Epithelial cell of esophagus (primary cell): ENCODE results near the gene GDF2.
A peak's percentile ranks its signal among the peaks of the same experiment; 100 is the strongest.

ENCODE experiments used
- DNase-seq: peaks from one replicate; pipeline ENCODE4 v3.0.0; 2010; ENCODE audit warnings: low read depth
- H3K4me3 ChIP-seq: 2 replicates; pipeline ENCODE4 v1.5.1; 2011; ENCODE audit warnings: mild to moderate bottlenecking, low read length, control low read depth
- CTCF ChIP-seq: IDR thresholded peaks from 2 replicates; pipeline ENCODE4 v1.5.1; 2011; ENCODE audit warnings: low read depth, mild to moderate bottlenecking, low read length, control low read depth, inconsistent platforms; ENCODE audit not compliant: insufficient read depth; ENCODE audit errors: missing control alignments

Gene GDF2

GRCh38 chr10:47340608-47341170, 18.4 kb downstream of the GDF2 start:
- no peak overlapping the region for H3K4me3 ChIP-seq
- peak; percentile 98 for TF ChIP-seq CTCF
- DNase-seq: peak; percentile 75

- TF ChIP-seq CTCF: no peak
- no peak overlapping the region for H3K4me3 ChIP-seq
- DNase-seq: no peak
Observed at GRCh38 chr10:47344996-47345870, 23.0 kb downstream of the GDF2 start.

GRCh38 chr10:47346581-47347302, 24.5 kb downstream of the GDF2 start:
- no peak for TF ChIP-seq CTCF
- peak; percentile 16 for DNase-seq
- no peak overlapping the region for H3K4me3 ChIP-seq

GRCh38 chr10:47347303-47347675, 25.0 kb downstream of the GDF2 start:
- no peak for TF ChIP-seq CTCF
- no peak for DNase-seq
- H3K4me3 ChIP-seq: no peak overlapping the region

GRCh38 chr10:47348138-47348651, 25.9 kb downstream of the GDF2 start, which contains the start of gene RBP3:
RBP3 (plus strand) TSS chr10:47348363; CDS start chr10:47348485, 122 bp downstream.
- DNase-seq: no peak
- H3K4me3 ChIP-seq: no peak within 1 kb of the TSS
- no peak for TF ChIP-seq CTCF

- DNase-seq: no peak
- no peak for TF ChIP-seq CTCF
- no peak overlapping the region for H3K4me3 ChIP-seq
Observed at GRCh38 chr10:47348661-47349470, 26.6 kb downstream of the GDF2 start.
